HEK293 (cell line): ENCODE measurements around the gene UGT1A1.

Experiments used
- CTCF ChIA-PET: fragments of 350-600 bp; formaldehyde crosslinking; extraction: SDS; loops from one replicate; lab custom pipeline; 2021; ENCODE audit warnings: antibody characterized with exemption; lab: Yijun Ruan, JAX
- POLR2A ChIA-PET: fragments of 300-600 bp; formaldehyde crosslinking; extraction: SDS; loops from one replicate; lab custom pipeline; 2020; ENCODE audit warnings: antibody characterized with exemption, inconsistent platforms; lab: Yijun Ruan, JAX
- H3K27ac ChIP-seq: fragments of 200-500 bp; sonication (Bioruptor generic); 2 replicates; pipeline ENCODE4 v1.5.1; 2014; ENCODE audit warnings: low read depth, low read length, control low read depth, inconsistent platforms; ENCODE audit errors: extremely low read depth
- H3K36me3 ChIP-seq, 2 experiments: fragments of 200-500 bp in 1 of 2; sonication (Bioruptor generic) in 1 of 2; 1 replicate in 1 of 2; 2 replicates in 1 of 2; pipeline ENCODE4 v1.5.1; 2014 to 2017; ENCODE audit warnings: inconsistent platforms in 2 of 2, low read length in 2 of 2; ENCODE audit not compliant: control insufficient read depth in 2 of 2, insufficient read depth in 1 of 2
- H3K4me1 ChIP-seq: fragments of 200-500 bp; sonication (Bioruptor generic); 2 replicates; pipeline ENCODE4 v1.5.1; 2014; ENCODE audit warnings: mild to moderate bottlenecking, low read length, inconsistent platforms; ENCODE audit not compliant: control insufficient read depth, insufficient read depth
- H3K4me3 ChIP-seq: 2 replicates; pipeline ENCODE4 v1.5.1; 2011; ENCODE audit warnings: low read depth, mild to moderate bottlenecking, control low read depth, low read length, moderate library complexity
- H3K9me3 ChIP-seq: fragments of 200-500 bp; sonication (Bioruptor generic); 2 replicates; pipeline ENCODE4 v1.5.1; 2014; ENCODE audit warnings: low read depth, low read length, inconsistent platforms; ENCODE audit not compliant: control insufficient read depth, insufficient read depth
- HOXC10 ChIP-seq: sonication (generic); formaldehyde crosslinking; IDR thresholded peaks from 2 replicates; pipeline ENCODE4 v1.8.1; 2023; ENCODE audit warnings: mild to moderate bottlenecking, missing genetic modification reagents
- KLF17 ChIP-seq: fragments of 450-650 bp; formaldehyde crosslinking; IDR thresholded peaks from 2 replicates; pipeline ENCODE4 v1.5.1; 2016; ENCODE audit warnings: missing biosample characterization, missing genetic modification characterization
- PATZ1 ChIP-seq: fragments of 450-650 bp; formaldehyde crosslinking; IDR thresholded peaks from 2 replicates; pipeline ENCODE4 v1.5.1; 2016; ENCODE audit warnings: missing biosample characterization, missing genetic modification characterization
- RBAK ChIP-seq: fragments of 450-650 bp; formaldehyde crosslinking; IDR thresholded peaks from 2 replicates; pipeline ENCODE4 v1.5.1; 2016; ENCODE audit warnings: missing biosample characterization, missing genetic modification characterization
- SALL2 ChIP-seq: fragments of 450-650 bp; formaldehyde crosslinking; IDR thresholded peaks from 2 replicates; pipeline ENCODE4 v1.5.0; 2017; ENCODE audit warnings: missing biosample characterization, mild to moderate bottlenecking, missing genetic modification characterization, borderline replicate concordance
- TRIM28 ChIP-seq: IDR thresholded peaks from 2 replicates; pipeline ENCODE4 v1.6.1; 2011; ENCODE audit warnings: low read length, control low read depth, borderline replicate concordance
- YY2 ChIP-seq: fragments of 450-650 bp; formaldehyde crosslinking; IDR thresholded peaks from 2 replicates; pipeline ENCODE4 v1.5.1; 2016; ENCODE audit warnings: missing biosample characterization, missing genetic modification characterization
- ZIC2 ChIP-seq: fragments of 450-650 bp; formaldehyde crosslinking; IDR thresholded peaks from 2 replicates; pipeline ENCODE4 v1.5.1; 2016; ENCODE audit warnings: missing biosample characterization, missing genetic modification characterization
- ZNF10 ChIP-seq: fragments of 450-650 bp; formaldehyde crosslinking; IDR thresholded peaks from 2 replicates; pipeline ENCODE4 v1.5.1; 2017; ENCODE audit warnings: missing biosample characterization, missing genetic modification characterization
- ZNF175 ChIP-seq: fragments of 450-650 bp; formaldehyde crosslinking; IDR thresholded peaks from 2 replicates; pipeline ENCODE4 v1.5.1; 2016; ENCODE audit warnings: missing biosample characterization, missing genetic modification characterization
- ZNF354C ChIP-seq: fragments of 450-650 bp; formaldehyde crosslinking; IDR thresholded peaks from 2 replicates; pipeline ENCODE4 v1.5.1; 2016; ENCODE audit warnings: missing biosample characterization, missing genetic modification characterization, low read depth, borderline replicate concordance
- ZNF404 ChIP-seq: fragments of 450-650 bp; formaldehyde crosslinking; IDR thresholded peaks from 2 replicates; pipeline ENCODE4 v1.5.1; 2017; ENCODE audit warnings: missing biosample characterization, missing genetic modification characterization
- ZNF473 ChIP-seq: fragments of 450-650 bp; formaldehyde crosslinking; IDR thresholded peaks from 2 replicates; pipeline ENCODE4 v1.5.1; 2017; ENCODE audit warnings: missing biosample characterization, missing genetic modification characterization
- ZNF48 ChIP-seq: fragments of 450-650 bp; formaldehyde crosslinking; IDR thresholded peaks from 2 replicates; pipeline ENCODE4 v1.5.1; 2016; ENCODE audit warnings: missing biosample characterization, missing genetic modification characterization
- ZNF488 ChIP-seq: fragments of 450-650 bp; formaldehyde crosslinking; IDR thresholded peaks from 2 replicates; pipeline ENCODE4 v1.5.1; 2016; ENCODE audit warnings: missing biosample characterization, missing genetic modification characterization
- ZNF501 ChIP-seq: fragments of 450-650 bp; formaldehyde crosslinking; IDR thresholded peaks from 2 replicates; pipeline ENCODE4 v1.5.1; 2016; ENCODE audit warnings: missing biosample characterization, missing genetic modification characterization
- ZNF549 ChIP-seq: fragments of 450-650 bp; IDR thresholded peaks from 2 replicates; pipeline ENCODE4 v1.5.1; 2018; ENCODE audit warnings: missing biosample characterization, missing genetic modification characterization, mild to moderate bottlenecking, inconsistent platforms, moderate library complexity
- ZNF560 ChIP-seq: fragments of 450-650 bp; formaldehyde crosslinking; IDR thresholded peaks from 2 replicates; pipeline ENCODE4 v1.5.1; 2017; ENCODE audit warnings: missing biosample characterization, missing genetic modification characterization, borderline replicate concordance
- ZNF571 ChIP-seq: fragments of 450-650 bp; formaldehyde crosslinking; IDR thresholded peaks from 2 replicates; pipeline ENCODE4 v1.5.0; 2017; ENCODE audit warnings: missing biosample characterization, missing genetic modification characterization
- ZNF585B ChIP-seq: fragments of 450-650 bp; formaldehyde crosslinking; IDR thresholded peaks from 2 replicates; pipeline ENCODE4 v1.5.1; 2016; ENCODE audit warnings: missing biosample characterization, missing genetic modification characterization
- ZNF701 ChIP-seq: fragments of 450-650 bp; formaldehyde crosslinking; IDR thresholded peaks from 2 replicates; pipeline ENCODE4 v1.5.1; 2016; ENCODE audit warnings: missing biosample characterization, missing genetic modification characterization
- ZNF768 ChIP-seq: fragments of 450-650 bp; formaldehyde crosslinking; IDR thresholded peaks from 2 replicates; pipeline ENCODE4 v1.5.1; 2018; ENCODE audit warnings: missing biosample characterization, mild to moderate bottlenecking, missing genetic modification characterization
- ZNF776 ChIP-seq: fragments of 450-650 bp; formaldehyde crosslinking; IDR thresholded peaks from 2 replicates; pipeline ENCODE4 v1.5.0; 2017; ENCODE audit warnings: missing biosample characterization, missing genetic modification characterization, borderline replicate concordance
- ZNF785 ChIP-seq: fragments of 450-650 bp; formaldehyde crosslinking; IDR thresholded peaks from 2 replicates; pipeline ENCODE4 v1.5.1; 2016; ENCODE audit warnings: missing biosample characterization, missing genetic modification characterization

The UGT1A1 gene

GRCh38 chr2:233807966-233808935 is 48.2 kb downstream of the UGT1A1 start (continued):
- TF ChIP-seq ZNF175 (tag by site-specific recombination): no peak
- no peak for TF ChIP-seq ZNF48
- no peak for TF ChIP-seq ZNF473 (tag by site-specific recombination)
- TF ChIP-seq ZNF701 (tag by site-specific recombination): no peak
- TF ChIP-seq ZNF549 (tag by site-specific recombination): no peak
- TF ChIP-seq ZNF488 (tag by site-specific recombination): no peak
- TF ChIP-seq ZNF571 (tag by site-specific recombination): no peak
- TF ChIP-seq ZNF785 (tag by site-specific recombination): no peak
- TF ChIP-seq, all 188 proteins: peak for 0

- Histone ChIP-seq H3K4me1 (no peaks in the 10 kb centered on the region), H3K4me3 (no peak overlapping the region), H3K36me3 (no peaks in the 10 kb centered on the region), H3K9me3 (no peaks in the 10 kb centered on the region), H3K27ac (no peak overlapping the region)
- POLR2A ChIA-PET: no interaction called here
- TF ChIP-seq TRIM28 (no peak), ZNF585B (tag by site-specific recombination) (no peak), KLF17 (tag by site-specific recombination) (no peak)
- CTCF ChIA-PET: no interaction called here
These were observed 50.3 kb downstream of the UGT1A1 start for GRCh38 chr2:233810385-233810784.

GRCh38 chr2:233811087-233811486 is 51.0 kb downstream of the UGT1A1 start:
- TF ChIP-seq ZNF175 (tag by site-specific recombination) (no peak), ZNF776 (tag by site-specific recombination) (no peak)
- ChIA-PET CTCF (interaction anchor here (0.5 kb wide), 2 partner anchors 114 to 277 kb away, joined by 3 read pairs; no protein-coding TSS in a partner anchor), POLR2A (no interaction called here)
- H3K27ac ChIP-seq: no peak overlapping the region
- H3K9me3 ChIP-seq: no peaks in the 10 kb centered on the region
- no peaks in the 10 kb centered on the region for H3K4me1 ChIP-seq
- no peak overlapping the region for H3K4me3 ChIP-seq
- no peaks in the 10 kb centered on the region for H3K36me3 ChIP-seq

- Histone ChIP-seq H3K4me3 (no peak overlapping the region), H3K36me3 (no peaks in the 10 kb centered on the region), H3K4me1 (peaks cover 2% of the 10 kb centered on the region; the same call in 1 of the 2 replicates), H3K27ac (no peak overlapping the region), H3K9me3 (no peaks in the 10 kb centered on the region)
- POLR2A ChIA-PET: no interaction called here
- CTCF ChIA-PET: no interaction called here
- no peak for TF ChIP-seq ZNF560 (tag by site-specific recombination)
- no peak for TF ChIP-seq YY2
- TF ChIP-seq PATZ1 (tag by site-specific recombination): no peak
- no peak for TF ChIP-seq RBAK (tag by site-specific recombination)
- TF ChIP-seq ZNF354C (tag by site-specific recombination): no peak
- no peak for TF ChIP-seq ZNF768 (tag by site-specific recombination)
- no peak for TF ChIP-seq ZNF501 (tag by site-specific recombination)
- no peak for TF ChIP-seq ZNF473 (tag by site-specific recombination)
- no peak for TF ChIP-seq ZNF10 (tag by site-specific recombination)
- TF ChIP-seq ZIC2 (tag by site-specific recombination): no peak
- TF ChIP-seq ZNF404: no peak
- TF ChIP-seq HOXC10 (CRISPR knock-in tag): no peak
- TF ChIP-seq SALL2 (tag by site-specific recombination): no peak
These were observed 51.7 kb downstream of the UGT1A1 start for GRCh38 chr2:233811732-233812131.
